SJSA1 (cell line): Measurements from ENCODE around the gene SMURF1. TPM values are rescaled to one million over a fixed set of nuclear protein-coding genes. Genes with fewer than 3 reads are reported as not detected.
A peak's percentile ranks its signal among the peaks of the same experiment; 100 is the strongest.
"Not testable (repeated sequence)": the region's sequence is repeated elsewhere in the genome, so short reads cannot be mapped to it uniquely, and the experiment has no call there.

Experiments
- DNase-seq, 2 experiments: peaks; one replicate each; pipeline ENCODE4 v3.0.0-alpha.2; 2015 to 2020; ENCODE audit warnings: low spot score in 2 of 2, low read depth in 1 of 2
- H3K27ac ChIP-seq: fragments of 250-450 bp; sonication (Bioruptor Pico); 2 replicates; pipeline ENCODE4 v1.5.1; 2020; ENCODE audit warnings: mild to moderate bottlenecking, moderate library complexity
- H3K27me3 ChIP-seq: fragments of 250-450 bp; sonication (Bioruptor Pico); replicated peaks from 2 replicates; pipeline ENCODE4 v1.5.1; 2020; ENCODE audit warnings: mild to moderate bottlenecking, moderate library complexity
- H3K36me3 ChIP-seq: fragments of 250-450 bp; sonication (Bioruptor Pico); 2 replicates; pipeline ENCODE4 v1.5.1; 2020; ENCODE audit warnings: mild to moderate bottlenecking
- H3K4me1 ChIP-seq: fragments of 250-450 bp; sonication (Bioruptor Pico); replicated peaks from 2 replicates; pipeline ENCODE4 v1.6.1; 2021; ENCODE audit warnings: mild to moderate bottlenecking
- H3K4me3 ChIP-seq: fragments of 250-450 bp; sonication (Bioruptor Pico); 2 replicates; pipeline ENCODE4 v1.5.1; 2020; ENCODE audit warnings: mild to moderate bottlenecking
- H3K9me3 ChIP-seq: fragments of 250-450 bp; sonication (Bioruptor Pico); replicated peaks from 2 replicates; pipeline ENCODE4 v1.5.1; 2020; ENCODE audit warnings: mild to moderate bottlenecking
- total RNA-seq: library from RNA; depleted of rRNA; stranded (reverse); fragments of >200 nt; shearing (Covaris generic); gene quantifications from 2 replicates; pipeline ENCODE4 v1.2.3, GENCODE V29; 2014

Gene SMURF1
- total RNA-seq, 1 experiment from 2014 or later, result 20.3 TPM

GRCh38 chr7:99106411-99106810 is 37.5 kb downstream of the SMURF1 start:
- H3K27me3 ChIP-seq, result no peaks in the 10 kb centered on the region
- no peak overlapping the region for H3K4me3 ChIP-seq
- H3K27ac ChIP-seq, result no peak overlapping the region
- peaks cover 68% of the 10 kb centered on the region for H3K4me1 ChIP-seq
- no peaks in the 10 kb centered on the region for H3K36me3 ChIP-seq
- H3K9me3 ChIP-seq, result no peaks in the 10 kb centered on the region
- DNase-seq, result no peak

- H3K4me1 ChIP-seq, result peaks cover 66% of the 10 kb centered on the region
- DNase-seq, result no peak
- no peak overlapping the region for H3K27ac ChIP-seq
Measured at GRCh38 chr7:99105756-99106155, 38.2 kb downstream of the SMURF1 start.

GRCh38 chr7:99104631-99105030 is 39.3 kb downstream of the SMURF1 start:
- H3K9me3 ChIP-seq, result no peaks in the 10 kb centered on the region
- H3K4me1 ChIP-seq, result peaks cover 57% of the 10 kb centered on the region
- no peaks in the 10 kb centered on the region for H3K36me3 ChIP-seq
- no peaks in the 10 kb centered on the region for H3K27me3 ChIP-seq
- DNase-seq, result no peak
- no peak overlapping the region for H3K4me3 ChIP-seq
- no peak overlapping the region for H3K27ac ChIP-seq

More at GRCh38 chr7:99105756-99106155, 38.2 kb downstream of the SMURF1 start:
- H3K36me3 ChIP-seq, result no peaks in the 10 kb centered on the region
- H3K9me3 ChIP-seq, result no peaks in the 10 kb centered on the region
- H3K27me3 ChIP-seq, result no peaks in the 10 kb centered on the region
- no peak overlapping the region for H3K4me3 ChIP-seq

- not testable (repeated sequence) for DNase-seq, H3K9me3 ChIP-seq, H3K4me3 ChIP-seq, H3K36me3 ChIP-seq, H3K27me3 ChIP-seq
- H3K27ac ChIP-seq, result peak overlapping the region; percentile 85; the same call in 1 of the 2 replicates
- H3K4me1 ChIP-seq, result peaks cover 56% of the 10 kb centered on the region
Measured at GRCh38 chr7:99103836-99104235, 40.1 kb downstream of the SMURF1 start.

GRCh38 chr7:99102809-99103690 is 40.9 kb downstream of the SMURF1 start:
- peak; percentile 68 to 81 for DNase-seq
- peak overlapping the region; percentile 85 for H3K27ac ChIP-seq
- no peaks in the 10 kb centered on the region for H3K36me3 ChIP-seq

GRCh38 chr7:99102361-99102760 is 41.5 kb downstream of the SMURF1 start:
- Histone ChIP-seq H3K36me3 (no peaks in the 10 kb centered on the region), H3K9me3 (0 out of 2 replicates have a peak, but pooled peaks cover 3% of the 10 kb centered on the region), H3K27ac (no peak overlapping the region), H3K4me3 (no peak overlapping the region), H3K27me3 (no peaks in the 10 kb centered on the region), H3K4me1 (peaks cover 53% of the 10 kb centered on the region)
- no peak for DNase-seq

More at GRCh38 chr7:99102809-99103690, 40.9 kb downstream of the SMURF1 start:
- Histone ChIP-seq H3K4me3 (no peak overlapping the region), H3K27me3 (no peaks in the 10 kb centered on the region), H3K4me1 (peaks cover 56% of the 10 kb centered on the region), H3K9me3 (no peaks in the 10 kb centered on the region)

- H3K27me3 ChIP-seq, H3K4me3 ChIP-seq, DNase-seq, H3K27ac ChIP-seq, H3K36me3 ChIP-seq, H3K9me3 ChIP-seq: not testable (repeated sequence)
- H3K4me1 ChIP-seq, result peaks cover 47% of the 10 kb centered on the region
Measured at GRCh38 chr7:99101516-99101915, 42.4 kb downstream of the SMURF1 start.

GRCh38 chr7:99099499-99100077 is 44.3 kb downstream of the SMURF1 start:
- Histone ChIP-seq H3K4me3 (no peak overlapping the region), H3K36me3 (no peaks in the 10 kb centered on the region), H3K4me1 (peaks cover 56% of the 10 kb centered on the region), H3K27ac (no peak overlapping the region), H3K9me3 (0 out of 2 replicates have a peak, but pooled peaks cover 3% of the 10 kb centered on the region), H3K27me3 (no peaks in the 10 kb centered on the region)
- DNase-seq, result no peak

GRCh38 chr7:99098824-99099498 is 44.9 kb downstream of the SMURF1 start:
- Histone ChIP-seq H3K27me3 (no peaks in the 10 kb centered on the region), H3K4me1 (peaks cover 51% of the 10 kb centered on the region), H3K9me3 (0 out of 2 replicates have a peak, but pooled peaks cover 3% of the 10 kb centered on the region), H3K36me3 (no peaks in the 10 kb centered on the region), H3K27ac (no peak overlapping the region), H3K4me3 (no peak overlapping the region)
- DNase-seq, result peak in 1 of 2 experiments; percentile 44

- H3K4me3 ChIP-seq, result no peak overlapping the region
- peaks cover 45% of the 10 kb centered on the region for H3K4me1 ChIP-seq
- H3K27me3 ChIP-seq, result no peaks in the 10 kb centered on the region
- H3K27ac ChIP-seq, result no peak overlapping the region
- H3K9me3 ChIP-seq, result 0 out of 2 replicates have a peak, but pooled peaks cover 3% of the 10 kb centered on the region
- no peaks in the 10 kb centered on the region for H3K36me3 ChIP-seq
- no peak for DNase-seq
Measured at GRCh38 chr7:99098286-99098823, 45.6 kb downstream of the SMURF1 start.

GRCh38 chr7:99097730-99098129 is 46.2 kb downstream of the SMURF1 start:
- 0 out of 2 replicates have a peak, but pooled peaks cover 3% of the 10 kb centered on the region for H3K9me3 ChIP-seq
- peaks cover 39% of the 10 kb centered on the region for H3K4me1 ChIP-seq
- H3K4me3 ChIP-seq, result no peak overlapping the region
- H3K36me3 ChIP-seq, result no peaks in the 10 kb centered on the region
- no peak for DNase-seq
- no peak overlapping the region for H3K27ac ChIP-seq
- H3K27me3 ChIP-seq, result no peaks in the 10 kb centered on the region

- Histone ChIP-seq H3K4me3 (no peak overlapping the region), H3K36me3 (no peaks in the 10 kb centered on the region), H3K27me3 (no peaks in the 10 kb centered on the region), H3K9me3 (0 out of 2 replicates have a peak, but pooled peaks cover 3% of the 10 kb centered on the region), H3K27ac (no peak overlapping the region), H3K4me1 (peaks cover 32% of the 10 kb centered on the region)
- DNase-seq, result no peak
Measured at GRCh38 chr7:99096124-99096887, 47.6 kb downstream of the SMURF1 start.

- H3K4me3 ChIP-seq, result no peak overlapping the region
- no peak overlapping the region for H3K27ac ChIP-seq
- peaks cover 32% of the 10 kb centered on the region for H3K4me1 ChIP-seq
- H3K36me3 ChIP-seq, result no peaks in the 10 kb centered on the region
- 0 out of 2 replicates have a peak, but pooled peaks cover 3% of the 10 kb centered on the region for H3K9me3 ChIP-seq
- DNase-seq, result no peak
- no peaks in the 10 kb centered on the region for H3K27me3 ChIP-seq
Measured at GRCh38 chr7:99095698-99096097, 48.2 kb downstream of the SMURF1 start.
